NT2/D1 (cell line): ENCODE measurements around the gene MARS1.

Experiments used
- YY1 ChIP-seq: IDR thresholded peaks from 2 replicates; pipeline ENCODE4 v1.6.1; 2011; ENCODE audit not compliant: insufficient read length, insufficient read depth
- ZNF274 ChIP-seq: IDR thresholded peaks from 2 replicates; pipeline ENCODE4 v1.6.1; 2011; ENCODE audit warnings: mild to moderate bottlenecking, low read depth, low read length

DNA sequence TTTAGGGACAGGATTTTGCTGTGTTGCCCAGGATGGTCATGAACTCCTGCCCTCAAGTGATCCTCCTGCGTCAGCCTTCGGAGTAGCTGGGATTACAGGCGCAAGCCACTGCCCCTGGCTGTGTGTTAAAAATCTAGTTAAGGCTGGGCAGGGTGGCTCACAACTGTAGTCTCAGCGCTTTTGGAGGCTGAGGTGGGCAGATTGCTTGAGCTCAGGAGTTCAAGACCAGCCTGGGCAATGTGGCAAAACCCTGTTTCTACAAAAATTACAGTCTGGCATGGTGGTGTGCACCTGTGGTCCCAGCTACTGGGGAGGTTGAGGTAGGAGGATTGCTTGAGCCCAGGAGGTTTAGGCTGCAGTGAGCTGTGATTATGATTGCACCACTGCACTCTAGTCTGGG lies 23.3 kb downstream of the MARS1 start:
- TF ChIP-seq YY1 (no peak), ZNF274 (no peak)
